Measurements from ENCODE around the gene DLEC1. TPM values are rescaled to one million over a fixed set of nuclear protein-coding genes. Genes with fewer than 3 reads are reported as not detected.

The DLEC1 gene
- total and polyA plus RNA-seq, 9 of the 15 experiments (the other 6 are each of a cell fraction or from before 2014, with no cell fraction given): 0.07 to 0.08 TPM; not detected in 7

DNA sequence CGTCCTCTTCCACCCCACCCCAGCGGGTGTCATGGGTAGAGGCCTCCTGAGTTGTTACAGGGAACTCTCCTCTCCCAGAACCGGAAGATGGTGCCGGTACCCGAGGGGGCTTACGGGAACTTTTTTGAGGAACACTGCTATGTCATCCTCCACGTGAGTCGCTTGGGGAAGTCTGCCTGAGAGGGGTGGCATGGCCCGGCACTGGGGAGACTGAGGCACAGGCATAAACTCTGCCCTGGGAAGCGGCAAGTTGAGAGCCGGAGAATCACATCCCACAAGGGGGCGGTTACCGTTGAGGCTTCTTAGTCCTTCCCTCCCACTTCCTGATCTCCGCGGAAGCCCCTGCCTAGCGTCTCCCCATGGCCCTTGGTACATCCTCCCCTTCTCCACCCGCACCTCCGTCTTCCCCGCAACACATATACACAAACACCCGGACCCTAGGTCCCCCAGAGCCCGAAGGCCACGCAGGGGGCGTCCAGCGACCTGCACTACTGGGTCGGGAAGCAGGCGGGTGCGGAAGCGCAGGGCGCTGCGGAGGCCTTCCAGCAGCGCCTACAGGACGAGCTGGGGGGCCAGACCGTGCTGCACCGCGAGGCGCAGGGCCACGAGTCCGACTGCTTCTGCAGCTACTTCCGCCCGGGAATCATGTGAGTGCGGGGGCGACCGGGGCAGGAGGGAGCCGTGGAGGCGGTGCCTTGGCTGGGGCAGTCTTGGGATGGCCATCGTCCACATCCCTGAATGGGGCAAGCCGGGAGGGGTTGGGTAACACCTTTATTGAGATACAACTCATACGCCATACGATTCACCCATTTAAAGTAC, 45.0 kb upstream of the DLEC1 start (continued):
- TF ChIP-seq HNRNPUL1 (IDR thresholded peaks at IDR 0.05; ENCODE audit: low read length) (no peak), U2AF2 (optimal IDR thresholded peaks at IDR 0.05; ENCODE audit: low read depth, low read length) (no peak), FOXA3 (CRISPR knock-in tag; conservative IDR thresholded peaks at IDR 0.05 in 1 of 2, IDR thresholded peaks at IDR 0.05 in 1 of 2) (peak in 1 of 2 experiments; percentile 68; a peak in 1 of 4 replicates), BACH1 (tag; IDR thresholded peaks at IDR 0.05) (peak; percentile 1; the same call in 1 of the 2 replicates), COPS2 (conservative IDR thresholded peaks at IDR 0.05) (no peak), HIVEP1 (CRISPR knock-in tag; IDR thresholded peaks at IDR 0.05) (no peak), CSDE1 (IDR thresholded peaks at IDR 0.05) (no peak), SETDB1 (IDR thresholded peaks at IDR 0.05; ENCODE audit: low read length) (no peak), SMARCB1 (IDR thresholded peaks at IDR 0.05; ENCODE audit: insufficient read length, low read depth) (no peak)
- TF ChIP-seq, protein P1, sequence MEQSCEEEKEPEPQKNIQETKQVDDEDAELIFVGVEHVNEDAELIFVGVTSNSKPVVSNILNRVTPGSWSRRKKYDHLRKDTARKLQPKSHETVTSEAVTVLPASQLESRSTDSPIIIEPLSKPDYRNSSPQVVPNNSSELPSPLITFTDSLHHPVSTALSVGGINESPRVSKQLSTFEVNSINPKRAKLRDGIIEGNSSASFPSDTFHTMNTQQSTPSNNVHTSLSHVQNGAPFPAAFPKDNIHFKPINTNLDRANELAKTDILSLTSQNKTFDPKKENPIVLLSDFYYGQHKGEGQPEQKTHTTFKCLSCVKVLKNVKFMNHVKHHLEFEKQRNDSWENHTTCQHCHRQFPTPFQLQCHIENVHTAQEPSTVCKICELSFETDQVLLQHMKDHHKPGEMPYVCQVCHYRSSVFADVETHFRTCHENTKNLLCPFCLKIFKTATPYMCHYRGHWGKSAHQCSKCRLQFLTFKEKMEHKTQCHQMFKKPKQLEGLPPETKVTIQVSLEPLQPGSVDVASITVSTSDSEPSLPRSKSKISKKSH (CRISPR knock-in tag; IDR thresholded peaks at IDR 0.05): no peak
- TF ChIP-seq, protein P2, sequence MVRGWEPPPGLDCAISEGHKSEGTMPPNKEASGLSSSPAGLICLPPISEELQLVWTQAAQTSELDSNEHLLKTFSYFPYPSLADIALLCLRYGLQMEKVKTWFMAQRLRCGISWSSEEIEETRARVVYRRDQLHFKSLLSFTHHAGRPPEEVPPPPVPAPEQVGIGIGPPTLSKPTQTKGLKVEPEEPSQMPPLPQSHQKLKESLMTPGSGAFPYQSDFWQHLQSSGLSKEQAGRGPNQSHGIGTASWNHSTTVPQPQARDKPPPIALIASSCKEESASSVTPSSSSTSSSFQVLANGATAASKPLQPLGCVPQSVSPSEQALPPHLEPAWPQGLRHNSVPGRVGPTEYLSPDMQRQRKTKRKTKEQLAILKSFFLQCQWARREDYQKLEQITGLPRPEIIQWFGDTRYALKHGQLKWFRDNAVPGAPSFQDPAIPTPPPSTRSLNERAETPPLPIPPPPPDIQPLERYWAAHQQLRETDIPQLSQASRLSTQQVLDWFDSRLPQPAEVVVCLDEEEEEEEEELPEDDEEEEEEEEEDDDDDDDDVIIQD (CRISPR knock-in tag; IDR thresholded peaks at IDR 0.05): no peak
- TF ChIP-seq, protein P3, sequence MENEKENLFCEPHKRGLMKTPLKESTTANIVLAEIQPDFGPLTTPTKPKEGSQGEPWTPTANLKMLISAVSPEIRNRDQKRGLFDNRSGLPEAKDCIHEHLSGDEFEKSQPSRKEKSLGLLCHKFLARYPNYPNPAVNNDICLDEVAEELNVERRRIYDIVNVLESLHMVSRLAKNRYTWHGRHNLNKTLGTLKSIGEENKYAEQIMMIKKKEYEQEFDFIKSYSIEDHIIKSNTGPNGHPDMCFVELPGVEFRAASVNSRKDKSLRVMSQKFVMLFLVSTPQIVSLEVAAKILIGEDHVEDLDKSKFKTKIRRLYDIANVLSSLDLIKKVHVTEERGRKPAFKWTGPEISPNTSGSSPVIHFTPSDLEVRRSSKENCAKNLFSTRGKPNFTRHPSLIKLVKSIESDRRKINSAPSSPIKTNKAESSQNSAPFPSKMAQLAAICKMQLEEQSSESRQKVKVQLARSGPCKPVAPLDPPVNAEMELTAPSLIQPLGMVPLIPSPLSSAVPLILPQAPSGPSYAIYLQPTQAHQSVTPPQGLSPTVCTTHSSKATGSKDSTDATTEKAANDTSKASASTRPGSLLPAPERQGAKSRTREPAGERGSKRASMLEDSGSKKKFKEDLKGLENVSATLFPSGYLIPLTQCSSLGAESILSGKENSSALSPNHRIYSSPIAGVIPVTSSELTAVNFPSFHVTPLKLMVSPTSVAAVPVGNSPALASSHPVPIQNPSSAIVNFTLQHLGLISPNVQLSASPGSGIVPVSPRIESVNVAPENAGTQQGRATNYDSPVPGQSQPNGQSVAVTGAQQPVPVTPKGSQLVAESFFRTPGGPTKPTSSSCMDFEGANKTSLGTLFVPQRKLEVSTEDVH (IDR thresholded peaks at IDR 0.05; ENCODE audit: low read depth, partially characterized antibody): peak; percentile 89
